IMR-90 (cell line): ENCODE measurements around the gene LDB2. TPM values are rescaled to one million over a fixed set of nuclear protein-coding genes. Genes with fewer than 3 reads are reported as not detected.
A peak's percentile ranks its signal among the peaks of the same experiment; 100 is the strongest.

ENCODE experiments used
- ATAC-seq: fragments of 200-7000 bp; cut with Tn5 transposase; 2 replicates; pipeline ENCODE4 v1.9.1; 2020; ENCODE audit warnings: low read depth, mild to moderate bottlenecking, moderate library complexity
- BruUV-seq: library from RNA; stranded (reverse); fragments of 400-500 nt; replicated peaks from 2 replicates; lab custom pipeline; 2021; lab: Mats Ljungman, UMichigan
- CTCF ChIA-PET: fragments of 300-600 bp; formaldehyde crosslinking; extraction: SDS; loops from one replicate; lab custom pipeline; 2021; ENCODE audit warnings: antibody characterized with exemption; lab: Yijun Ruan, JAX
- POLR2A ChIA-PET: fragments of 300-600 bp; sonication (Branson Sonifier 250); formaldehyde crosslinking; loops from one replicate; lab custom pipeline; 2022; ENCODE audit warnings: antibody characterized with exemption; ENCODE audit not compliant: unreplicated experiment; lab: Charles Lee
- DNase-seq: peaks from one replicate; pipeline ENCODE4 v3.0.0; 2013
- H2AFZ ChIP-seq: replicated peaks from 2 replicates; pipeline ENCODE3; 2013; ENCODE audit warnings: low read length, mild to moderate bottlenecking; ENCODE audit not compliant: poor library complexity
- H2AK5ac ChIP-seq: 2 replicates; pipeline ENCODE4 v1.6.1; 2013; ENCODE audit warnings: low read depth, low read length, inconsistent platforms
- H2AK9ac ChIP-seq: replicated peaks from 2 replicates; pipeline ENCODE3; 2013; ENCODE audit warnings: mild to moderate bottlenecking, low read depth, low read length, moderate library complexity; ENCODE audit not compliant: poor library complexity
- H2BK120ac ChIP-seq: 2 replicates; pipeline ENCODE4 v1.6.1; 2013; ENCODE audit warnings: low read depth, low read length, inconsistent platforms
- H2BK15ac ChIP-seq: 3 replicates; pipeline ENCODE4 v1.6.1; 2013; ENCODE audit warnings: low read depth, low read length, inconsistent platforms
- H2BK20ac ChIP-seq: 2 replicates; pipeline ENCODE4 v1.6.1; 2013; ENCODE audit warnings: low read depth, mild to moderate bottlenecking, inconsistent platforms, low read length, moderate library complexity
- H2BK5ac ChIP-seq: 2 replicates; pipeline ENCODE4 v1.6.1; 2013; ENCODE audit warnings: mild to moderate bottlenecking, low read depth, low read length, inconsistent platforms; ENCODE audit not compliant: poor library complexity, severe bottlenecking
- H3K14ac ChIP-seq: replicated peaks from 2 replicates; pipeline ENCODE4 v1.6.1; 2013; ENCODE audit warnings: low read depth, low read length, inconsistent platforms
- H3K18ac ChIP-seq: 2 replicates; pipeline ENCODE4 v1.6.1; 2013; ENCODE audit warnings: low read depth, low read length, control low read depth
- H3K23ac ChIP-seq: 2 replicates; pipeline ENCODE4 v1.6.1; 2013; ENCODE audit warnings: low read depth, low read length, inconsistent platforms
- H3K27ac ChIP-seq: 2 replicates; pipeline ENCODE4 v1.5.1; 2013; ENCODE audit warnings: mild to moderate bottlenecking, control low read depth, low read length; ENCODE audit not compliant: insufficient read depth
- H3K27me3 ChIP-seq: 2 replicates; pipeline ENCODE4 v1.6.1; 2013; ENCODE audit warnings: low read length; ENCODE audit not compliant: control insufficient read depth, insufficient read depth
- H3K36me3 ChIP-seq: 2 replicates; pipeline ENCODE4 v1.6.1; 2013; ENCODE audit warnings: low read length, mixed read lengths; ENCODE audit not compliant: control insufficient read depth, insufficient read depth
- H3K4ac ChIP-seq: 2 replicates; pipeline ENCODE4 v1.6.1; 2013; ENCODE audit warnings: low read depth, low read length, inconsistent platforms
- H3K4me1 ChIP-seq: 2 replicates; pipeline ENCODE4 v1.6.1; 2013; ENCODE audit warnings: low read length, mixed read lengths; ENCODE audit not compliant: control insufficient read depth, insufficient read depth
- H3K4me2 ChIP-seq: 2 replicates; pipeline ENCODE4 v1.6.1; 2013; ENCODE audit warnings: low read depth, mild to moderate bottlenecking, control low read depth, low read length, moderate library complexity
- H3K4me3 ChIP-seq: 2 replicates; pipeline ENCODE4 v1.5.1; 2013; ENCODE audit warnings: low read depth, mild to moderate bottlenecking, control low read depth, low read length, moderate library complexity; ENCODE audit not compliant: insufficient read depth
- H3K56ac ChIP-seq: 2 replicates; pipeline ENCODE4 v1.6.1; 2013; ENCODE audit warnings: low read length, inconsistent platforms; ENCODE audit not compliant: insufficient read depth; ENCODE audit errors: extremely low read depth
- H3K79me1 ChIP-seq, 2 experiments: 2 replicates each; pipeline ENCODE4 v1.6.1; 2013; ENCODE audit warnings: low read length in 2 of 2, inconsistent platforms in 1 of 2, low read depth in 1 of 2
- H3K9ac ChIP-seq: 2 replicates; pipeline ENCODE4 v1.6.1; 2013; ENCODE audit warnings: low read depth, low read length, control low read depth
- H3K9me1 ChIP-seq: 2 replicates; pipeline ENCODE4 v1.6.1; 2013; ENCODE audit warnings: low read length, inconsistent platforms; ENCODE audit not compliant: insufficient read depth
- H3K9me3 ChIP-seq: 2 replicates; pipeline ENCODE4 v1.6.1; 2013; ENCODE audit warnings: low read length; ENCODE audit not compliant: control insufficient read depth, insufficient read depth
- H4K20me1 ChIP-seq: 2 replicates; pipeline ENCODE4 v1.6.1; 2013; ENCODE audit warnings: low read length, inconsistent platforms; ENCODE audit not compliant: insufficient read depth
- H4K5ac ChIP-seq: 2 replicates; pipeline ENCODE4 v1.6.1; 2013; ENCODE audit warnings: mild to moderate bottlenecking, low read depth, low read length, control low read depth
- H4K8ac ChIP-seq, 2 experiments: 2 replicates each; pipeline ENCODE4 v1.6.1; 2013; ENCODE audit warnings: low read depth in 2 of 2, low read length in 2 of 2, control low read depth in 1 of 2, inconsistent platforms in 1 of 2
- H4K91ac ChIP-seq: 2 replicates; pipeline ENCODE4 v1.6.1; 2013; ENCODE audit warnings: low read depth, low read length, inconsistent platforms; ENCODE audit not compliant: insufficient read depth
- BHLHE40 ChIP-seq: fragments of 150-350 bp; IDR thresholded peaks from 2 replicates; pipeline ENCODE4 v1.6.1; 2016; ENCODE audit warnings: mild to moderate bottlenecking, low read depth, low read length
- CEBPB ChIP-seq: IDR thresholded peaks from 2 replicates; pipeline ENCODE4 v1.6.1; 2012; ENCODE audit warnings: low read depth, low read length, improper control_type of control experiment
- CHD1 ChIP-seq: IDR thresholded peaks from 2 replicates; pipeline ENCODE4 v1.6.1; 2012; ENCODE audit warnings: low read depth, low read length, improper control_type of control experiment
- ELK1 ChIP-seq: fragments of 150-350 bp; IDR thresholded peaks from 2 replicates; pipeline ENCODE4 v1.6.1; 2016; ENCODE audit warnings: low read depth, mild to moderate bottlenecking, low read length, moderate library complexity, borderline replicate concordance
- NFE2L2 ChIP-seq: fragments of 150-350 bp; IDR thresholded peaks from 2 replicates; pipeline ENCODE4 v1.6.1; 2016; ENCODE audit warnings: low read depth, mild to moderate bottlenecking, low read length
- POLR2A ChIP-seq: IDR thresholded peaks from 2 replicates; pipeline ENCODE4 v1.6.1; 2012; ENCODE audit warnings: mild to moderate bottlenecking, low read depth, low read length
- RAD21 ChIP-seq: IDR thresholded peaks from 2 replicates; pipeline ENCODE4 v1.6.1; 2012; ENCODE audit warnings: low read length, improper control_type of control experiment
- RCOR1 ChIP-seq: IDR thresholded peaks from 2 replicates; pipeline ENCODE4 v1.6.1; 2012; ENCODE audit warnings: mild to moderate bottlenecking, low read length, improper control_type of control experiment; ENCODE audit not compliant: insufficient replicate concordance
- SMC3 ChIP-seq: fragments of 150-350 bp; IDR thresholded peaks from 2 replicates; pipeline ENCODE4 v1.6.1; 2016; ENCODE audit warnings: low read depth, mild to moderate bottlenecking, antibody characterized with exemption, low read length, moderate library complexity
- WGBS, 2 experiments: methylation state at CpG; one replicate each; pipeline versions ENCODE4 v1.1.5 to v1.1.7; 2013; ENCODE audit warnings: missing lambda C conversion rate in 2 of 2; ENCODE audit not compliant: insufficient read length in 1 of 2; ENCODE audit errors: extremely low coverage in 2 of 2; 5-methylcytosine and 5-hydroxymethylcytosine counted together
- dilution Hi-C: fragments of 300-500 bp; cut with HindIII; formaldehyde crosslinking; loops from one replicate; pipeline ENCODE4 v1.14.3; 2018; ENCODE audit warnings: low sequenced_read_pairs; ENCODE audit not compliant: unreplicated experiment
- in situ Hi-C: fragments of 300-500 bp; cut with MboI; formaldehyde crosslinking; loops from 3 replicates; pipeline ENCODE4 v1.14.3; 2019; ENCODE audit warnings: low sequenced_read_pairs, inconsistent platforms, mixed read lengths
- intact Hi-C: fragments of 100-400 bp; cut with micrococcal nuclease; formaldehyde crosslinking; loops from 2 replicates; pipeline ENCODE4 v1.10.0; 2022
- polyA plus RNA-seq, 3 experiments: library from polyadenylated mRNA; depleted of rRNA; stranded (reverse); fragments of >200 nt; gene quantifications; 2 replicates each; pipeline ENCODE4 v1.2.3, GENCODE V29; 2012; ENCODE audit warnings: low replicate concordance in 1 of 3
- total RNA-seq: library from RNA; depleted of rRNA; stranded (reverse); fragments of >200 nt; gene quantifications from 2 replicates; pipeline ENCODE4 v1.2.3, GENCODE V29; 2012
- TF ChIP-seq, protein P1 (sequence below): fragments of 150-350 bp; IDR thresholded peaks from 2 replicates; pipeline ENCODE4 v1.6.1; 2017; ENCODE audit warnings: mild to moderate bottlenecking, antibody characterized with exemption, low read length, low read depth
- TF ChIP-seq, protein P2 (sequence below): conservative IDR thresholded peaks from 2 replicates; pipeline ENCODE4 v1.5.1; 2012; ENCODE audit warnings: mild to moderate bottlenecking, low read depth, low read length, improper control_type of control experiment

Gene LDB2
- total and polyA plus RNA-seq, 2 of the 4 experiments (the other 2 are of a cell fraction): 67.9 to 116 TPM

DNA sequence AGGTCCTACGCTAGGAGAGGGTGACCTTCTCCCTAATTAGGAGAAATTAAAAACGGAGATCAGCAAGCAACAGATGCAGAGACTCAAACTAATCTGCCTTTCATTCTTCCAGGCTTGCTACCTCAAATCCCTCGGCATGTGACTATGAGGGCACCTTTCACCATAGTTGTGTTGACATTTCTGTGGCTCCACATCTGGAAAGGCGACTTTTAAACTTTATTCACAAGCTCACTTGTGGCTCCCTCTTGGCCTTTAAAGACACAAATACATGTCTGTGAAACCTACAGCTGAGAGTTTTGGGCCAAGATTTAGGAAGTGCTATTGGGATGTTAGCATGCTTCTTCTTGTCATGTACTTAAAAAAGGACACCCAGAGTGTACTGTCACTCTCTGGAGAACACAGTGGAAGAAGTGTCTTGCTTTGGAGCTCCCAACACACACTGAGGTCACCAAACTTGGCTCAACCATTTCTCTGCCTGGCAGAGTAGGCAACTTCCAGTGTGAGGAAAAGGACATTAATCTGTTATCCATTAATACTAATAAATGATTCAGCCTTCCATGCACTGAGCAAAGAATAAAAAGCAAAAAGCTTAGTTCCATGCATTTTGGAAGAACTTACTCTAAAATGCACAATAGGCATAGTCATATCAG, 60.1 kb downstream of the LDB2 start:
- Histone ChIP-seq H2BK20ac (no peak overlapping the region), H3K18ac (peak overlapping the region; percentile 72), H2BK5ac (no peak overlapping the region), H3K14ac (peak overlapping the region; percentile 17; the same call in 1 of the 2 replicates), H3K23ac (no peak overlapping the region), H4K5ac (no peak overlapping the region), H3K56ac (no peak overlapping the region), H3K4me2 (no peak overlapping the region), H3K27me3 (no peaks in the 10 kb centered on the region), H3K4me3 (no peak overlapping the region), H2AK5ac (no peak overlapping the region), H2BK120ac (no peak overlapping the region), H3K9ac (no peak overlapping the region), H2AK9ac (no peak overlapping the region), H3K4ac (no peak overlapping the region), H4K20me1 (no peaks in the 10 kb centered on the region), H3K27ac (no peak overlapping the region), H3K36me3 (no peaks in the 10 kb centered on the region), H2BK15ac (no peak overlapping the region), H3K79me1 (peaks cover 0 to 7% of the 10 kb centered on the region in 2 experiments; a peak in 1 of 4 replicates), H3K9me3 (no peaks in the 10 kb centered on the region), H4K91ac (no peak overlapping the region), H3K9me1 (no peaks in the 10 kb centered on the region), H3K4me1 (no peaks in the 10 kb centered on the region; the same call in 1 of the 2 replicates), H4K8ac (no peak overlapping the region), H2AFZ (no peak overlapping the region)
- ATAC-seq (no peak), DNase-seq (no peak)
- TF ChIP-seq POLR2A (no peak), ELK1 (no peak), BHLHE40 (no peak), SMC3 (no peak), RAD21 (no peak), CHD1 (no peak), RCOR1 (no peak), CEBPB (no peak), NFE2L2 (no peak)
- TF ChIP-seq, protein P1, sequence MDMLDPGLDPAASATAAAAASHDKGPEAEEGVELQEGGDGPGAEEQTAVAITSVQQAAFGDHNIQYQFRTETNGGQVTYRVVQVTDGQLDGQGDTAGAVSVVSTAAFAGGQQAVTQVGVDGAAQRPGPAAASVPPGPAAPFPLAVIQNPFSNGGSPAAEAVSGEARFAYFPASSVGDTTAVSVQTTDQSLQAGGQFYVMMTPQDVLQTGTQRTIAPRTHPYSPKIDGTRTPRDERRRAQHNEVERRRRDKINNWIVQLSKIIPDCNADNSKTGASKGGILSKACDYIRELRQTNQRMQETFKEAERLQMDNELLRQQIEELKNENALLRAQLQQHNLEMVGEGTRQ: no peak
- TF ChIP-seq, protein P2, sequence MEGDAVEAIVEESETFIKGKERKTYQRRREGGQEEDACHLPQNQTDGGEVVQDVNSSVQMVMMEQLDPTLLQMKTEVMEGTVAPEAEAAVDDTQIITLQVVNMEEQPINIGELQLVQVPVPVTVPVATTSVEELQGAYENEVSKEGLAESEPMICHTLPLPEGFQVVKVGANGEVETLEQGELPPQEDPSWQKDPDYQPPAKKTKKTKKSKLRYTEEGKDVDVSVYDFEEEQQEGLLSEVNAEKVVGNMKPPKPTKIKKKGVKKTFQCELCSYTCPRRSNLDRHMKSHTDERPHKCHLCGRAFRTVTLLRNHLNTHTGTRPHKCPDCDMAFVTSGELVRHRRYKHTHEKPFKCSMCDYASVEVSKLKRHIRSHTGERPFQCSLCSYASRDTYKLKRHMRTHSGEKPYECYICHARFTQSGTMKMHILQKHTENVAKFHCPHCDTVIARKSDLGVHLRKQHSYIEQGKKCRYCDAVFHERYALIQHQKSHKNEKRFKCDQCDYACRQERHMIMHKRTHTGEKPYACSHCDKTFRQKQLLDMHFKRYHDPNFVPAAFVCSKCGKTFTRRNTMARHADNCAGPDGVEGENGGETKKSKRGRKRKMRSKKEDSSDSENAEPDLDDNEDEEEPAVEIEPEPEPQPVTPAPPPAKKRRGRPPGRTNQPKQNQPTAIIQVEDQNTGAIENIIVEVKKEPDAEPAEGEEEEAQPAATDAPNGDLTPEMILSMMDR: no peak
- dilution Hi-C loops: no loop called here
- ChIA-PET POLR2A (no interaction called here), CTCF (interaction anchor here (0.6 to 0.8 kb wide), 2 partner anchors 29 to 56 kb away, joined by 3 read pairs; no protein-coding TSS in a partner anchor)
- BruUV-seq: no TSS peak
- in situ Hi-C loops: no loop called here
- WGBS, 2 experiments: no CpG with 5 or more reads among the region's 4 CpGs
- intact Hi-C loops: no loop called here
